Measurements from ENCODE around the gene NCAM2. TPM values are rescaled to one million over a fixed set of nuclear protein-coding genes. Genes with fewer than 3 reads are reported as not detected.

NCAM2 gene
- total and polyA plus RNA-seq, 4 donors: 0.45 to 11.7 (median 5.8) TPM

GRCh38 chr21:21246007-21246406 lies 247.8 kb downstream of the NCAM2 start:
- WGBS, 2 donors: 93 to 95% methylated on average over 3 of the region's 3 CpGs
- Histone ChIP-seq H3K4me3 (no peak overlapping the region), H3K4me1 (ENCODE audit: control insufficient read depth in 5 of 5, insufficient read depth in 5 of 5, low read length in 5 of 5) (no peaks in the 10 kb centered on the region), H3K27ac (ENCODE audit: low read depth in 1 of 2, low read length in 1 of 2) (no peak overlapping the region), H3K27me3 (ENCODE audit: control insufficient read depth in 3 of 3, insufficient read depth in 3 of 3, low read length in 2 of 3) (no peaks in the 10 kb centered on the region), H3K9me3 (ENCODE audit: control insufficient read depth in 4 of 4, insufficient read depth in 3 of 4, low read length in 3 of 4) (no peaks in the 10 kb centered on the region), H3K36me3 (ENCODE audit: control insufficient read depth in 4 of 4, insufficient read depth in 4 of 4, low read length in 4 of 4) (no peaks in the 10 kb centered on the region), H3K9ac (ENCODE audit: insufficient read depth in 1 of 2, low read length in 2 of 2) (no peak overlapping the region)
- no peak for TF ChIP-seq CTCF (IDR thresholded peaks at IDR 0.05; ENCODE audit: control extremely low read depth, extremely low read depth)
- ATAC-seq (ENCODE audit: insufficient read depth, low FRiP score) (no peak), DNase-seq (no peak)

- H3K36me3 ChIP-seq (ENCODE audit: control insufficient read depth in 4 of 4, insufficient read depth in 4 of 4, low read length in 4 of 4): no peaks in the 10 kb centered on the region
- no peak for ATAC-seq (ENCODE audit: insufficient read depth, low FRiP score)
- H3K4me3 ChIP-seq: no peak overlapping the region
- no peaks in the 10 kb centered on the region for H3K9me3 ChIP-seq (ENCODE audit: control insufficient read depth in 4 of 4, insufficient read depth in 3 of 4, low read length in 3 of 4)
- WGBS, 2 donors: 32 to 56% methylated on average over 1 of the region's 1 CpG
- H3K4me1 ChIP-seq (ENCODE audit: control insufficient read depth in 5 of 5, insufficient read depth in 5 of 5, low read length in 5 of 5): no peaks in the 10 kb centered on the region
- H3K9ac ChIP-seq (ENCODE audit: insufficient read depth in 1 of 2, low read length in 2 of 2): no peak overlapping the region
- no peak overlapping the region for H3K27ac ChIP-seq (ENCODE audit: low read depth in 1 of 2, low read length in 1 of 2)
- no peak for TF ChIP-seq CTCF (IDR thresholded peaks at IDR 0.05; ENCODE audit: control extremely low read depth, extremely low read depth)
- DNase-seq: no peak
- no peaks in the 10 kb centered on the region for H3K27me3 ChIP-seq (ENCODE audit: control insufficient read depth in 3 of 3, insufficient read depth in 3 of 3, low read length in 2 of 3)
Measured at GRCh38 chr21:21247424-21247823, 249.2 kb downstream of the NCAM2 start.

GRCh38 chr21:21262048-21262447 lies 263.8 kb downstream of the NCAM2 start:
- H3K27ac ChIP-seq (ENCODE audit: low read depth in 1 of 2, low read length in 1 of 2): no peak overlapping the region
- WGBS, 2 donors: 22 to 30% methylated on average over 1 of the region's 1 CpG
- no peaks in the 10 kb centered on the region for H3K4me1 ChIP-seq (ENCODE audit: control insufficient read depth in 5 of 5, insufficient read depth in 5 of 5, low read length in 5 of 5)
- ATAC-seq (ENCODE audit: insufficient read depth, low FRiP score) (no peak), DNase-seq (no peak)
- no peak overlapping the region for H3K9ac ChIP-seq (ENCODE audit: insufficient read depth in 1 of 2, low read length in 2 of 2)
- no peak overlapping the region for H3K4me3 ChIP-seq
- no peaks in the 10 kb centered on the region for H3K27me3 ChIP-seq (ENCODE audit: control insufficient read depth in 3 of 3, insufficient read depth in 3 of 3, low read length in 2 of 3)
- H3K9me3 ChIP-seq (ENCODE audit: control insufficient read depth in 4 of 4, insufficient read depth in 3 of 4, low read length in 3 of 4): peaks cover 0 to 3% (median 1%) of the 10 kb centered on the region in 4 donors
- no peaks in the 10 kb centered on the region for H3K36me3 ChIP-seq (ENCODE audit: control insufficient read depth in 4 of 4, insufficient read depth in 4 of 4, low read length in 4 of 4)
- TF ChIP-seq CTCF (IDR thresholded peaks at IDR 0.05; ENCODE audit: control extremely low read depth, extremely low read depth): no peak

- Histone ChIP-seq H3K9me3 (ENCODE audit: control insufficient read depth in 4 of 4, insufficient read depth in 3 of 4, low read length in 3 of 4) (no peaks in the 10 kb centered on the region), H3K4me3 (no peak overlapping the region), H3K4me1 (ENCODE audit: control insufficient read depth in 5 of 5, insufficient read depth in 5 of 5, low read length in 5 of 5) (no peaks in the 10 kb centered on the region), H3K36me3 (ENCODE audit: control insufficient read depth in 4 of 4, insufficient read depth in 4 of 4, low read length in 4 of 4) (no peaks in the 10 kb centered on the region), H3K27ac (ENCODE audit: low read depth in 1 of 2, low read length in 1 of 2) (no peak overlapping the region), H3K27me3 (ENCODE audit: control insufficient read depth in 3 of 3, insufficient read depth in 3 of 3, low read length in 2 of 3) (no peaks in the 10 kb centered on the region), H3K9ac (ENCODE audit: insufficient read depth in 1 of 2, low read length in 2 of 2) (no peak overlapping the region)
- no peak for TF ChIP-seq CTCF (IDR thresholded peaks at IDR 0.05; ENCODE audit: control extremely low read depth, extremely low read depth)
- 75 to 78% methylated on average over 6 of the region's 6 CpGs for WGBS, 2 donors
- no peak for DNase-seq
- ATAC-seq (ENCODE audit: insufficient read depth, low FRiP score): no peak
Measured at GRCh38 chr21:21268061-21268471, 269.9 kb downstream of the NCAM2 start.
